ENCODE data around the gene CCDC51.

CCDC51 gene

DNA sequence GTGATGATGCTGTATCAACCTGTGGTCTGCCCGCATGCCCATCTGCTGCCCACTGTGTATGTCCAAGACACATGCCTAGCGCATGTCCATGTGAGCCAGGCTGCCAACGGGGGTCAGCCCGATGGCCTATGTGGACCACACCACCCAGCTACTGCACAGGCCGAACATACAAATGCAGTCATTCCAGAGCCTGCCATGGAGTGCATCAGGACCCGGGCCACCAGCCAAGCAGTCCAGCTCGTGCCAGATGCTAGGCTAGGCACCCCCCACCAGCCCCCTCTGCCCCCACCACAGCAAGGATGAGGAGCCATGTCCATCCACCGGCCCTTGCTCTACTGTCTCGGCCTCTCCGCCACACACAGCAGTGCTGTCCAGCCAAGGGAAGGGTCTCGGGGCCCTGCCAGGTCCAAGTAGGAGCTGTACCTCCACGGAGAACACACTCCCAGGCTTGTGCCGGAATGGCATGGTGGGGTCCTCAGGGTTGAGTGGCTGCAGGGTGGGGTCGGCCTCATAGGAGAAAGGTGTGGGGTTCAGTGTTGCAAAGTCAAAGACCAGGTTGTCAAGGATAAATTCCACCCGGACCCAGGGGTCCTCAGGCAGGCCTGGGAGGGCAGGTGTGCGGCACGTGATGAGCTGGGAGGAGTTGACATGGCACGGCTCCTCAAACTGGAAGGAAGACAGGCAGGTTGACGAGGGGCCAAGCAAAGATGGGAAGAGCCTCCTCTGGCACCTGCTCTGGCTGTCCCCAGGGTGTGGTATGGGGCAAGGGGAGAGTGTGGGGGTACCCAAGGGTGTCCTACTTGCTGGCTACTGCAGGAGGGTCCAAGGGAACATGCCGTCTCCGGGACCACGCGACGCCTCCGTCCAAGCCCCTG, 25.3 kb downstream of the CCDC51 start:
- H3K4me2 ChIP-seq (ENCODE audit: low read length), result no peak overlapping the region
- no peak overlapping the region for H3K9ac ChIP-seq
- H3K79me2 ChIP-seq, result no peaks in the 10 kb centered on the region
- TF ChIP-seq CTCF (IDR thresholded peaks at IDR 0.05), result no peak
- H2AFZ ChIP-seq, result no peak overlapping the region
- H3K4me1 ChIP-seq, result no peaks in the 10 kb centered on the region
- H3K4me3 ChIP-seq (ENCODE audit: low read depth, low read length), result no peak overlapping the region
- no peak overlapping the region for H3K27ac ChIP-seq
- no peaks in the 10 kb centered on the region for H3K27me3 ChIP-seq (ENCODE audit: control insufficient read depth, insufficient read depth, low read length)
- no peaks in the 10 kb centered on the region for H3K36me3 ChIP-seq (ENCODE audit: control insufficient read depth, insufficient read depth, low read length)
- no peaks in the 10 kb centered on the region for H3K9me3 ChIP-seq (ENCODE audit: control insufficient read depth, low read length)

DNA sequence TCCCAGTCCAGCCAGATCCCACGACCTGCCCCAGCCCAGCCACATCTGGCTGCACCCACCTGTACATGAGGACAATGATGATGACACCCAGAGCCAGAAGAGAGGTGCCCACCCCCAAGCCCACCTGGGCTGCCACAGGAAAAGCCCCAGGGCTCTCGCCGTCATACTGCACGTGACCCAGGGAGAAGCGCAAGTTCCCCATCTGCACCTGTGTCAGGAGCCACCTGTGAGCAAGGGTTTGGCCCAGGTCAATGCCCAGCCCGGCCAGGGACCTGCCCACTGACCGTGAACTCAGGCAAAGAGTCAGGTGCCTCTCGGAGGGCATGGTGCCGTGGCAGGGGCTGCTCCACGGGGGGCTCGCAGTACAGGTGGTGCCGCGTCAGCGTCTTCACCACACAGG, 26.3 kb downstream of the CCDC51 start:
- Histone ChIP-seq H2AFZ (no peak overlapping the region), H3K4me2 (ENCODE audit: low read length) (no peak overlapping the region), H3K27me3 (ENCODE audit: control insufficient read depth, insufficient read depth, low read length) (no peaks in the 10 kb centered on the region), H3K9ac (no peak overlapping the region), H3K36me3 (ENCODE audit: control insufficient read depth, insufficient read depth, low read length) (no peaks in the 10 kb centered on the region), H3K27ac (no peak overlapping the region), H3K4me3 (ENCODE audit: low read depth, low read length) (no peak overlapping the region), H3K79me2 (no peaks in the 10 kb centered on the region), H3K4me1 (no peaks in the 10 kb centered on the region), H3K9me3 (ENCODE audit: control insufficient read depth, low read length) (no peaks in the 10 kb centered on the region)
- TF ChIP-seq CTCF (IDR thresholded peaks at IDR 0.05), result no peak

DNA sequence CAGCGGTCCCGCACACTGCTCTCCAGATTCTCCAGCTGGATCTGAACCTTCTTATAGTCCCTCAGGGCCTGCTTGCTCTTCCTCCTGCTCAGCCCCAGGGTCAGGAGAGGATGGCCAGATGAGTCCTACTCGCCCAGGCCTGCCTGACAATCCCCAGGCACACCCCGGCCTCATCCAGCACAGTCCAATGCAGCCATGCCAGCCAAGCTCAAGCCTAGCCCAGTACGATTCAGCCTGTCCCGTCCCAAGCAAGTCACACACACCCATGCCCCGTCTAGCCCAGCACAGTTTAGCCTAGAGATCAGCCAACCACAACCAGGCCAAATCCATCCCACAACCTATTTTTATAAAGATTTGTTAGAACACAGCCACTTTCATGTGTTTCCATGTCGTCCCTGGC, 26.8 kb downstream of the CCDC51 start:
- Histone ChIP-seq H3K27ac (no peak overlapping the region), H2AFZ (no peak overlapping the region), H3K36me3 (ENCODE audit: control insufficient read depth, insufficient read depth, low read length) (no peaks in the 10 kb centered on the region), H3K4me1 (no peaks in the 10 kb centered on the region), H3K9me3 (ENCODE audit: control insufficient read depth, low read length) (no peaks in the 10 kb centered on the region), H3K9ac (no peak overlapping the region), H3K4me2 (ENCODE audit: low read length) (no peak overlapping the region), H3K27me3 (ENCODE audit: control insufficient read depth, insufficient read depth, low read length) (no peaks in the 10 kb centered on the region), H3K4me3 (ENCODE audit: low read depth, low read length) (no peak overlapping the region), H3K79me2 (no peaks in the 10 kb centered on the region)
- TF ChIP-seq CTCF (IDR thresholded peaks at IDR 0.05), result no peak

DNA sequence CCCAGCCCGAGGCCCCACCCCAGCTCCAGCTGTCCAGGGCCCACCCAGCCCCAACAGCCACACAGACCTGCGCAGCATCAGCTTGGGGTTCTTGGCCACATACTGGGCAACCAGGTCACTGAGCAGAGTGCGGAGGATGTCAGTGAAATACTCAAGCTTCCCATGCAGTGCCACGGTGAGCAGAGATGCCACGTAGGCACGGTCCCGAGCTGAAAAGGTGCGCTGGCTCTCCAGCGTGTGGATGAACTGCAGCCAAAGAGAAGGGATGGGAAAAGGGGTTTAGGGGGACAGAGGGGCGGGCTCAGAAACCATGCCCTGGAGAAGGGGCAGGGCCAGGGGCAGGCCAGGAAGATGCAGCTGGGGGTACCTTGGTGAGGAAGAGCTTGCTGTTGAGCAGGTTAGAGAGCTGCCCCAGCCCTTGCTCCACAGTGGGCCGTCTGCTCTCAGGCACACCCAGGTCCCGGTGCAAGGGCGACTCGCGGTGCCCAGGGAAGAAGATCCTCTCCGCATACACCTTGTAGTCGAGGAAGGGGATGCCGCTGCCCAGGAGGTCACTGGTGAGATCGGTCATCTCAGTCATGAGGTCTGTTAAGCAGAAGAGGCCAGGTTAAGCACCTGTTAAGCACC, 27.4 kb downstream of the CCDC51 start:
- no peak overlapping the region for H3K4me3 ChIP-seq (ENCODE audit: low read depth, low read length)
- no peaks in the 10 kb centered on the region for H3K27me3 ChIP-seq (ENCODE audit: control insufficient read depth, insufficient read depth, low read length)
- H3K79me2 ChIP-seq, result no peaks in the 10 kb centered on the region
- no peak overlapping the region for H3K27ac ChIP-seq
- H3K4me1 ChIP-seq, result no peaks in the 10 kb centered on the region
- TF ChIP-seq CTCF (IDR thresholded peaks at IDR 0.05), result no peak
- no peak overlapping the region for H3K9ac ChIP-seq
- no peak overlapping the region for H3K4me2 ChIP-seq (ENCODE audit: low read length)
- H3K36me3 ChIP-seq (ENCODE audit: control insufficient read depth, insufficient read depth, low read length), result no peaks in the 10 kb centered on the region
- no peaks in the 10 kb centered on the region for H3K9me3 ChIP-seq (ENCODE audit: control insufficient read depth, low read length)
- no peak overlapping the region for H2AFZ ChIP-seq

All from parathyroid adenoma (tissue), 2 donors.